ENCODE data around the gene SBSN. TPM values are rescaled to one million over a fixed set of nuclear protein-coding genes. Genes with fewer than 3 reads are reported as not detected.

The SBSN gene
- total RNA-seq, 1 experiment from 2014 or later = 0.15 TPM

DNA sequence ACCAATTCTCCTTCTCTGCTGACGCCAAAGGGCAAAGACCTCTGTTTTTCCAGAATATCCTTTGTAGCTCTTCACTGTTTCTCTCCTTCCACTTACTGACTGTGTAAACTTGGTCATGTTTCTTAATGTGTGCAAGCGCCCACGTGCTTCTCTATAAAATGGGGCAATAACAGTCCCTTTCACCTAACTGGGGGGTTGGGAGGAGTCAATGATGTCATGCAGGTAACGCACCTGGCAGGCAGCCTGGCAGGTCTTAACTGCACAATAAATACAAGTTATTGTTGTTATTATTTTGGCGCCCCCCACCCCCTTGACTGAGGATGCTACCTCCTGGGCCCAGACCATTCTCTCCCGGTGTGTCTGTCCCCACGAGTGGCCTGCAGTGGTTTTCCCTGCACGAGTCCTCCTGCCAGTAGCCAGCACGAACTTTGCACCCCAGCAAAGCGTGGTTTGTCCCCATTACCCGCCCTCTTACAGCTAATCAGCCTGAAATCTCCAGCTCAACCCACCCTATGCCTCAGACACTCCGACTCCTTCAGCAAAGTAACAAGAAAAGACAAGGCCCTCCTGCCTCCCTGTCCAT, 5.3 kb downstream of the SBSN start:
- Histone ChIP-seq H3K4ac (ENCODE audit: low read depth, low read length) (no peak overlapping the region), H3K79me1 (ENCODE audit: insufficient read depth, low read depth, low read length, poor library complexity, severe bottlenecking) (no peaks in the 10 kb centered on the region), H4K8ac (replicated peaks; ENCODE audit: insufficient read length, low read depth, low read length) (no peak overlapping the region), H3K79me2 (ENCODE audit: insufficient read depth, low read length) (no peaks in the 10 kb centered on the region), H2BK120ac (ENCODE audit: low read depth, low read length, poor library complexity, severe bottlenecking) (no peak overlapping the region), H3K14ac (ENCODE audit: insufficient read depth, low read length) (no peak overlapping the region), H2BK5ac (ENCODE audit: insufficient read length, low read length) (no peak overlapping the region), H2BK12ac (ENCODE audit: insufficient read length, low read depth, low read length) (no peak overlapping the region), H2AK5ac (ENCODE audit: insufficient read length, low read length) (no peak overlapping the region), H3K23me2 (ENCODE audit: insufficient read length, low read depth, low read length, poor library complexity, severe bottlenecking) (peaks cover 7% of the 10 kb centered on the region), H3K9me3 (ENCODE audit: control insufficient read depth, low read depth, low read length) (no peaks in the 10 kb centered on the region), H4K91ac (ENCODE audit: insufficient read length, low read depth, low read length) (no peak overlapping the region), H2AFZ (ENCODE audit: low read length) (no peak overlapping the region), H4K5ac (ENCODE audit: insufficient read length, low read depth, low read length) (no peak overlapping the region), H3K56ac (ENCODE audit: insufficient read length, low read depth, low read length) (no peak overlapping the region), H3T11ph (ENCODE audit: low read length) (no peak overlapping the region), H2BK20ac (ENCODE audit: low read depth, low read length, poor library complexity, severe bottlenecking) (no peak overlapping the region), H3K4me2 (ENCODE audit: insufficient read depth, insufficient read length, low read length) (no peak overlapping the region), H3K4me1 (ENCODE audit: insufficient read depth, low read length) (peaks cover 5% of the 10 kb centered on the region; the same call in 1 of the 2 replicates), H3K9ac (ENCODE audit: extremely low read depth, insufficient read length, low read length) (no peak overlapping the region), H3K27ac (ENCODE audit: insufficient read length, low read depth, low read length) (no peak overlapping the region), H2BK15ac (ENCODE audit: low read depth, low read length) (no peak overlapping the region), H3K18ac (ENCODE audit: insufficient read length, low read depth, low read length) (no peak overlapping the region), H3K27me3 (ENCODE audit: insufficient read depth, low read length) (no peaks in the 10 kb centered on the region; the same call in 1 of the 2 replicates), H4K20me1 (ENCODE audit: control insufficient read depth, insufficient read depth, insufficient read length) (no peaks in the 10 kb centered on the region), H3K23ac (ENCODE audit: insufficient read length, low read depth, low read length) (no peak overlapping the region)
- peaks cover 18 to 42% of the 10 kb centered on the region in 2 experiments for H3K4me1 Mint-ChIP-seq
- no peak overlapping the region; a peak in 1 of 7 replicates for H3K27ac Mint-ChIP-seq
- DNase-seq = no peak
- WGBS (ENCODE audit: extremely low coverage, insufficient read length, low lambda C conversion rate) = no CpG with 5 or more reads among the region's 12 CpGs
- H3K4me3 Mint-ChIP-seq = no peak overlapping the region
- H3K36me3 Mint-ChIP-seq (ENCODE audit: insufficient read depth in 1 of 3, low read depth in 3 of 3) = no peaks in the 10 kb centered on the region; a peak in 2 of 7 replicates
- TF ChIP-seq, protein P1, sequence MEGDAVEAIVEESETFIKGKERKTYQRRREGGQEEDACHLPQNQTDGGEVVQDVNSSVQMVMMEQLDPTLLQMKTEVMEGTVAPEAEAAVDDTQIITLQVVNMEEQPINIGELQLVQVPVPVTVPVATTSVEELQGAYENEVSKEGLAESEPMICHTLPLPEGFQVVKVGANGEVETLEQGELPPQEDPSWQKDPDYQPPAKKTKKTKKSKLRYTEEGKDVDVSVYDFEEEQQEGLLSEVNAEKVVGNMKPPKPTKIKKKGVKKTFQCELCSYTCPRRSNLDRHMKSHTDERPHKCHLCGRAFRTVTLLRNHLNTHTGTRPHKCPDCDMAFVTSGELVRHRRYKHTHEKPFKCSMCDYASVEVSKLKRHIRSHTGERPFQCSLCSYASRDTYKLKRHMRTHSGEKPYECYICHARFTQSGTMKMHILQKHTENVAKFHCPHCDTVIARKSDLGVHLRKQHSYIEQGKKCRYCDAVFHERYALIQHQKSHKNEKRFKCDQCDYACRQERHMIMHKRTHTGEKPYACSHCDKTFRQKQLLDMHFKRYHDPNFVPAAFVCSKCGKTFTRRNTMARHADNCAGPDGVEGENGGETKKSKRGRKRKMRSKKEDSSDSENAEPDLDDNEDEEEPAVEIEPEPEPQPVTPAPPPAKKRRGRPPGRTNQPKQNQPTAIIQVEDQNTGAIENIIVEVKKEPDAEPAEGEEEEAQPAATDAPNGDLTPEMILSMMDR (conservative IDR thresholded peaks at IDR 0.05) = no peak
- no peaks in the 10 kb centered on the region; a peak in 1 of 5 replicates for H3K9me3 Mint-ChIP-seq
- H3K27me3 Mint-ChIP-seq (ENCODE audit: low read depth) = peaks cover 37% of the 10 kb centered on the region
